ENCODE results near the gene CCDC85A.

GRCh38 chr2:56369316-56369715 lies 185.5 kb downstream of the CCDC85A start:
- TF ChIP-seq ZNF274 (IDR thresholded peaks at IDR 0.05; ENCODE audit: low read depth, low read length) (no peak), YY1 (IDR thresholded peaks at IDR 0.05; ENCODE audit: insufficient read depth, insufficient read length) (no peak), SUZ12 (IDR thresholded peaks at IDR 0.05; ENCODE audit: extremely low read depth, insufficient read depth, insufficient read length) (no peak)

Measured in NT2/D1 (cell line).